ENCODE data around the gene ELMO3. TPM values are rescaled to one million over a fixed set of nuclear protein-coding genes. Genes with fewer than 3 reads are reported as not detected.

ELMO3 gene
- total RNA-seq, 1 experiment from 2014 or later: 8.6 TPM

GRCh38 chr16:67166598-67167168 is 32.2 kb upstream of the ELMO3 start:
- peaks cover 14% of the 10 kb centered on the region for H3K23me2 ChIP-seq (ENCODE audit: insufficient read length, low read depth, low read length, poor library complexity, severe bottlenecking)
- H2BK20ac ChIP-seq (ENCODE audit: low read depth, low read length, poor library complexity, severe bottlenecking): no peak overlapping the region
- H2AK5ac ChIP-seq (ENCODE audit: insufficient read length, low read length): no peak overlapping the region
- H2BK12ac ChIP-seq (ENCODE audit: insufficient read length, low read depth, low read length): no peak overlapping the region
- no peaks in the 10 kb centered on the region for H4K20me1 ChIP-seq (ENCODE audit: control insufficient read depth, insufficient read depth, insufficient read length)
- H3K9ac ChIP-seq (ENCODE audit: extremely low read depth, insufficient read length, low read length): no peak overlapping the region
- no peak overlapping the region for H3K23ac ChIP-seq (ENCODE audit: insufficient read length, low read depth, low read length)
- peak overlapping the region in 1 of 2 experiments; percentile 66; a peak in 1 of 5 replicates for H3K4me3 Mint-ChIP-seq
- H2BK120ac ChIP-seq (ENCODE audit: low read depth, low read length, poor library complexity, severe bottlenecking): no peak overlapping the region
- no peak overlapping the region for H3T11ph ChIP-seq (ENCODE audit: low read length)
- H2BK5ac ChIP-seq (ENCODE audit: insufficient read length, low read length): no peak overlapping the region
- H3K36me3 Mint-ChIP-seq (ENCODE audit: insufficient read depth in 1 of 3, low read depth in 3 of 3): no peaks in the 10 kb centered on the region; a peak in 1 of 7 replicates
- H2AFZ ChIP-seq (ENCODE audit: low read length): no peak overlapping the region
- H3K79me1 ChIP-seq (ENCODE audit: insufficient read depth, low read depth, low read length, poor library complexity, severe bottlenecking): no peaks in the 10 kb centered on the region
- H3K79me2 ChIP-seq (ENCODE audit: insufficient read depth, low read length): no peaks in the 10 kb centered on the region
- H3K4me1 ChIP-seq (ENCODE audit: insufficient read depth, low read length): peaks cover 4% of the 10 kb centered on the region; the same call in 1 of the 2 replicates
- H3K9me3 ChIP-seq (ENCODE audit: control insufficient read depth, low read depth, low read length): no peaks in the 10 kb centered on the region
- WGBS (ENCODE audit: extremely low coverage, insufficient read length, low lambda C conversion rate): no CpG with 5 or more reads among the region's 5 CpGs
- peaks cover 92% of the 10 kb centered on the region for H3K27me3 Mint-ChIP-seq (ENCODE audit: low read depth)
- H3K27me3 ChIP-seq (ENCODE audit: insufficient read depth, low read length): peaks cover 84% of the 10 kb centered on the region
- H4K91ac ChIP-seq (ENCODE audit: insufficient read length, low read depth, low read length): no peak overlapping the region
- no peak overlapping the region for H3K27ac ChIP-seq (ENCODE audit: insufficient read length, low read depth, low read length)
- no peak overlapping the region for H3K56ac ChIP-seq (ENCODE audit: insufficient read length, low read depth, low read length)
- peaks cover 3% of the 10 kb centered on the region in 2 experiments; a peak in 2 of 5 replicates for H3K9me3 Mint-ChIP-seq
- H3K14ac ChIP-seq (ENCODE audit: insufficient read depth, low read length): no peak overlapping the region
- no peak for DNase-seq
- H3K4ac ChIP-seq (ENCODE audit: low read depth, low read length): no peak overlapping the region
- H3K4me2 ChIP-seq (ENCODE audit: insufficient read depth, insufficient read length, low read length): no peak overlapping the region
- no peak overlapping the region for H4K5ac ChIP-seq (ENCODE audit: insufficient read length, low read depth, low read length)
- no peak for TF ChIP-seq CTCF (conservative IDR thresholded peaks at IDR 0.05)
- H3K4me1 Mint-ChIP-seq: peaks cover 23 to 59% of the 10 kb centered on the region in 2 experiments
- H3K27ac Mint-ChIP-seq: no peak overlapping the region
- no peak overlapping the region for H2BK15ac ChIP-seq (ENCODE audit: low read depth, low read length)
- H4K8ac ChIP-seq (replicated peaks; ENCODE audit: insufficient read length, low read depth, low read length): no peak overlapping the region
- H3K18ac ChIP-seq (ENCODE audit: insufficient read length, low read depth, low read length): no peak overlapping the region

Measured in H9 (cell line).